Stimulated activated CD4-positive, alpha-beta T cell treated with anti-CD3 and anti-CD28 coated beads, Interleukin-1b, Interleukin-23, amount 100 ng/mL, for 48 hours (primary cell): Measurements from ENCODE around the gene MANSC4.
A peak's percentile ranks its signal among the peaks of the same experiment; 100 is the strongest.

ENCODE experiments used
- DNase-seq: peaks from one replicate; pipeline ENCODE4 v3.0.0-alpha.2; 2020

The MANSC4 gene

DNA sequence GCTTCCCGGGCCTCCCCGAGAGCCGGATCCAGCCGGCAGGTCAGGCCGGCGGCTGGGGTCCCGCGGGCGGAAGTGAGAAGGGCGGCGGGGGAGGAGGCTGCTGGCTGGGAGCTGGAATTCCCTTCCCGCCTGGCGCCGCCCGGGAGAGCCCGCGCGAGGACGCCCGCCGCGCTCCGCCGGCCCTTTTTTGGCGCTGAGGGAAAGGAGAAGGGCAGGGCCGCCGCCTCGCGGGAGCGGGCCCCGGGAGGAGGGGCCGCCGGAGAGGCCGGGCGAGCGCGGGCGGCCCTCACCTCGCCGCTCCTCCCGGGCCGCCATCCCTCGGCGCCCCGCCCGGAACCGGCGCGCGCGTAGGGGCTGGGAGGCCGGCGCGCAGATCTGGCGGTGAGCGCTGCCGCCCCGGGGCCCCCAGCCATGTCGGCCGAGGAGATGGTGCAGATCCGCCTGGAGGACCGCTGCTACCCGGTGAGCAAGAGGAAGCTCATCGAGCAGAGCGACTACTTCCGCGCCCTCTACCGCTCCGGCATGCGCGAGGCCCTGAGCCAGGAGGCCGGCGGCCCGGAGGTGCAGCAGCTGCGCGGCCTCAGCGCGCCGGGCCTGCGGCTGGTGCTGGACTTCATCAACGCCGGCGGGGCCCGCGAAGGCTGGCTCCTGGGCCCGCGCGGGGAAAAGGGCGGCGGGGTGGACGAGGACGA lies at the start of gene MANSC4, which contains the start of gene KLHL42:
Gene MANSC4 (minus strand): TSS at position 317 of the 692 bp plus-strand sequence. CDS start 8,960 bp downstream, outside the sequence.
Gene KLHL42 (plus strand): TSS at position 314 of the 692 bp plus-strand sequence. CDS start 98 bp downstream, at position 412.
- DNase-seq, result peak; percentile 61

DNA sequence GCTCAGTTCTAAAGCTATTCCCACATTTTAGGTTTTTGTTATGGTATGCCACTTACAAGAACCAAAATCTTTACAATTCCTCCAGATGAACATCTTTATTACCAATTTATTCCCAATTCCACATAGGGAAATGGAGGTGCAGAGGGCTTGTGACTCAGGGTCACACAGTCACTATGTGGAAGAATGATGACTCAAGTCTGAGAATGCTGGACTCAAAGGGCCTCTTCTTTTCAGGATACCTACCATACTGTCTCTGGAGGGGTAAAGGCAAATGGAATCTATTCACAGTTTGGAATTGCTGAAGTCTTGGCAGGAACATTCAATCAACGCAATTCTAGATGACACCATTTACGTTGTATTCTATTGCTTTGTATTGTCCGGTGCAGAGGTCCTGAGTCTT lies 48.2 kb upstream of the MANSC4 start:
- DNase-seq, result no peak

DNA sequence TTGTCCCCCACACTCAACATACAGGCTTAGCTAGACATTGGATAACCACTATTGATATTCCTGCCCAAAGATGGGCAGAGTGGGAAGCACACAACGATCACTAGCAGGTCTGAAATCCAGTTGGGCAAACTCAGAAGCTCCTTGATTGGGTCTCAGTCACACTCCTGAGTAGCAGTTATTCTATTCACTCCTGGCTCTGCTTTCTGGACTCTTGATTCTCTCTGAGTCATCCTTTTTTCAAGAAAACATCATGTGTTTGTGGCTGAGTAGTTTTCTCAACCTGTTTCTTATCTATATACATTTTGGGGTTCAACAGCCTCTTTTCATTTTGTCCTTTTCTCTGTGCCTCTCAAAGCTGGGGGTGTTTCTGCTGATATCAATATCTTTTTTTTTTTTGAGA lies 46.0 kb upstream of the MANSC4 start:
- DNase-seq, result no peak

DNA sequence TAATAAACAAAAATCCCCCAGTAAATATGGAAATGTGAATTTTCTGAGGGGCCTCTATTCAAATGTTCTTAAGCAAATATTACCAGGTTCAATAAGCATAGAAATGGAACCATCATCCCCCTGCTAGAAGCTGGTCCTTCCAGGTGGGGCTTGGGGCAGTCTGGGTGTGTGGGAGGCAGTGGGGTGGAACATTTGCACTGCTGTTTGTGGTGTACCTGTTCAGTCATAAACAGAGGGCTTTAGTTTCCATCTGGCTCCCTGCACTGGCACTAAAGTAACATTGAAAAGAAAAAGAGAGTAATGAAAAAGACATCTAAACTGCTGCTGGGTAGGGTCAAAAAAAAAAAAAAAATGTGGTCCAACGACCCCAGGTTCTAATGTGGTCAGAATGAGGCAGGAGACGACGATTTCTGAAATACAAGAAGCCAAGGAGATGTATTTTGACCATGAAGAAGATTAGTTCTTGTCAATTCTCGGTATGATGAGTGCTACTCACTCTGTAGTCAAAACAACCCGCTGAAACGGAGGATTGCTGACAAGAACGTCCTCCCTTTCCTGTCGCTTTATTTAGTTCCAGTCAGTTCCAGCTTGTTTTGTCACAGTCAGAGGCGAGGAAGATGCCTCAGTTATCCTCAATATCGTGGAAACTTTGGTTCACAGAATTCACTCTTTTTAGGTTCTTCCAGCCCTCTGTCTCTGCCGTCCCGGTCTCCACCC lies 44.2 kb upstream of the MANSC4 start:
- DNase-seq, result peak; percentile 19

DNA sequence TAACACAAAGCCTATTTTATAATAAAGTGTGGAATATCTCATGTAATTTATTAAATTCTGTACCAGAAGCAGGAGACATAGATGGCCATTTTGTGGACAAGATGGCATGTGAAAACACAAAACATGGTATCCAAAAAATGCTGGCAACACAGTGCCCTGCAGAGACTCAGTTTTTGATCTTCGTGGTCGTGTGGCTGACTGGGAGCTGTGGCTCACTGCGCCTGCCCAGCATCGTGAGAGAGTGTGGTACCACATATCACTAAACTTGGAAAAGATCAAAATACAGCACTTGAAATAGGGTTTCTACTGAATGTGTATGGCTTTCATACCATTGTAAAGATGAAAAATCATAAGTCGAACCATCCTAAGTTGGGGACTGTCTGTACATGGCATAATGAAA lies 43.0 kb upstream of the MANSC4 start:
- peak; percentile 23 for DNase-seq

DNA sequence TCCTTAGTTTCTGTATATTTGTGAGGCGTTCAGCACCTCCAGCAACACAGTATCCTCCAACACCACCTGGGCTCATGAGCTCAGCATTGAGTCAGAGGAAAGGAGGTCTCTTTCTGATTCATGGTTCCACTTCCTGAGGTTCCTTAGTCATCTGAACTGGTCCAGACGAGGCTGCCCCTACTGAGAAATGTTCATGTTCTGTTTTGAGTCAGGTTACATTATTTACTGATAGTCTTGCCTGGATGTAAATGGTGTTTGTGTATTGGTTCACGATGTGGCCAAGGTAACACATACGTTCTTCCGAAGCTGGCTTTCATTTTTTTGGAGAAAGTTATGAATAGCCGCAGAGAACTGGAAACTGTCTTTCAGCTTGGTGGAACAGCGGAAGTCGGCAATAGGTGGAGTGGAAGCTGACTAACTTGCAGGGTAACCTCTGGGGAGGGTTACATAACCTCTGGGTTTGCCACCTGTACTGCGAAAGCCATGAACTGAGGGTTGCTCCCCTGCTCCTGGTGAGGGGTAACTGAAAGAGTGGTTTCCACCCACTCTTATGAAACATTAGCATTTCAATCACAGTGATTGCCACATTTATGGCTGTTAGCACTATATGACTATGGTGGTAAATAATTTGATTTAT lies 42.2 kb upstream of the MANSC4 start:
- DNase-seq, result peak; percentile 81

DNA sequence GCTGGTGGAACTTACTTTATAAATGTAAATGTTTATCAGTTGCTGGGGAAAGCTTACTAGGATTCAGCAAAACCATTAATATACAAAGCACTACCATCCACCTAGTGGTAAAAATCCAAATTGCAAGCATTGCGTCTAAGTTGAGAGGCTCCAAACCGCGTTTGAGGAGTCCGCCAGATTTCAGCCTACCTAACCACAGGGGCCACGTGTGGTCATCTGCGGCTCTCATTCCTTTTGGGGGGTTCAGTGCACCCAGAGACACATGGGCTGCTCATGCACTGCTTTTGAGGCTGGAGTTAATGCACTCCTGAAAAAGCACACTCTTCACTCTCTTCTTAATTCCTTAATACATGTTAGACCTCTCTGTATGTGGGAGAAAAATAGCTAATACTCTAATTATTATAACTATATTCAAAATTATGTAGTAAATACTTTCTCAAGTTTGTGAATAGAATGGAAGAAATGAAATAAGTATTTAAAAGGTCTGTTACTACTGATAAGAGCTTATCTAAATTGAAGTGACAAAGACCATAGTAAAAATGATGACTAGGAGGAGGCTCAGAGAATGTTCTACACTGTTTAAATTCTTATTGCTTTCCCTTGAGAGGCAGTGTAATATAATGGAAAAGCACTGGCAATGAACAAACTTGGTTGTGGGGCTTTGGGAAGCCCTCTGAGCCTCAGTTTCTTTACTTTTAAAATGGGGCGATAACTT lies 41.4 kb upstream of the MANSC4 start:
- DNase-seq, result no peak

DNA sequence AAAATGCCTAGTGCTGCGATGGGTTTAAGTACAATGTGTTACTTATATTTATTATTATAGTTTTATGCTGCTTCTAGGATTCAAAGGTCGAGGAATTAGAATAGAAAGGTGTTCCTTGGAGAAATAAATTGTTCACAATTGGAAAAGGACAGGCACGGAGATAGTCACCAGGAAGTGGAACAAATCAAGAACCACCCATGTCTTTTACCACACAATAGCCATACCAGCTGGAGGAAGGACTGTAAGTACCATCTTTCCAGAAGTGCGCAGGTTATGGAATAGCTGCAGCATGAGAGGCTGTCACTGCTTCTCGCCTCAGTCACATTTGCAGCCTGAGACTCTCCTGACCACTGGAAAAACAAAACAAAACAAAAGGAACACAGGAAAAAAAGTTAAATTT lies 40.5 kb upstream of the MANSC4 start:
- no peak for DNase-seq

DNA sequence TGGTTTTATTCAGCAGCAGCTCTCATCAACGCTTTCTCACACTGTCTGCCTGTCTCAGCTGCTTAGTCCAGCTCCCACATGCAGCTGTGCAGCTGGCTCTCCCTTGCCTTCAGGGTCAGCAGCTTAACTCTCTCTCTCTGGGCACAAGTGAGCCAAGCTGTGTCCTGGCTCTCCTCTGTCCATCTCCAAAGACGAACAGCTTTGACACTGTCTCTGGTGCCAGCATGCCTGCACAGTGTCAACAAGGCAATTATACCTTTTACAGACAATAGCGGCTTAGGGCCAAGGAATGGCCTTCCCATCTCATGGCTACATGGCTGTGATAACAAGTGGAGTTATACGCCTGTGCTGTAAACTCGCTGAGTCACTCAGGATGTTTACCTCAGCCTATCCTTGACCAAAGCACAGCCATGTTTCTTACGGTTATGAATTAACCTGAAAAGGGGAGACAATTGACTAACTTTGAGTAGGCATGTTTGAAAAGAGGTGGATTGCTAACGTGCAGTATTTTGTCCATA lies 38.4 kb upstream of the MANSC4 start:
- no peak for DNase-seq

DNA sequence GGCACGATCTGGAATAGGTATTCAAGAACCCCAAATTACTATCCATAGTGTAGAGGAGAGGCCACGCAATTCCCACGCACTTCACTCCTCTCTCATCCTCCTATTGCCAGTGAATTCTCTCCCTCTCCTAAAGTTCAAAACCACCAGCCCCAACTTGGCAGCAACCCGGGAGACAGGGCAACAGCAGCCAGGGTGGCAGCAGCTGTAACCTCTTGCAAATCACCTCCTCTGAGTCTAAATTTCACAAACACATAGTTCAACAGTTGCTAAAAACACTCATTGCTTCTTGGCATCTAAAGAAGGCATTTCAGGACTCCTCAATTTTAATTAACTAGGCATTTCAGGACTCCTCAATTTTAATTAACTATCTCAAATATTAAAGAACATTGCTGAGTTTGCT lies 37.7 kb upstream of the MANSC4 start:
- no peak for DNase-seq

DNA sequence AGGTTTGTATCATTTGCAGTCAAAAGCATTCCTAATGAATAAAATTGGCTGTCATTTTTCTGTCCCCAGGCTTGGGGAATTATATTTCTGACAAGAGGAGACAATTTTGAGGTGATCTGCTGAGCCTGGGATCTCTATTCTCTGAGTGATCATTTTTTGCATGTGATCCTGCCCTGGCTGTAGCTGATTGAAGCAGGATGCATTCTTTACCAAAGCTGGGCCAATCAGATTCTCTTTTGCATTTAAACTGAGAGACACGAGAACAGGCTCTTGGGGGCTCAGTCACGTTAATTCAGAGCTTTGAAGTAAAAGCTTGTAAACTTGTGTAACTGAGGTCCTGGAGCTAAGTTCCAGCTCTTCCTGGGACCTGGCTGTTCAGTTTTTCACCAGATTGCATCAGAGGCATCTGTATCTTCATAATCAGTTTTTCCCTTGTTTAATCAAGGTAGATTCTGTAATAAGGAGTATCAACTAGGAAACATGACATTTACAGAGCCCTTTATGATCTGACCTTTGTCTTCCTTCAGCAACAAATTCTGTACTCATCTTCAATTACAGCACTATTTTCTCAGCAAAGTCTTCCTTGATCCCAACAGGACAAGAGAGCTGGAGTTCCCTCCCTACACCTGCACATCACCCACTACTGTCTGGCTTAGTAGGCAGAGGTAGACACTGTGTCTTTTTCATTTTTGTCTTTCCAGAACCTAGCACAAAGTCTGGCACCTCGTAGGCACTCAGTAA lies 35.0 kb upstream of the MANSC4 start:
- DNase-seq, result no peak

DNA sequence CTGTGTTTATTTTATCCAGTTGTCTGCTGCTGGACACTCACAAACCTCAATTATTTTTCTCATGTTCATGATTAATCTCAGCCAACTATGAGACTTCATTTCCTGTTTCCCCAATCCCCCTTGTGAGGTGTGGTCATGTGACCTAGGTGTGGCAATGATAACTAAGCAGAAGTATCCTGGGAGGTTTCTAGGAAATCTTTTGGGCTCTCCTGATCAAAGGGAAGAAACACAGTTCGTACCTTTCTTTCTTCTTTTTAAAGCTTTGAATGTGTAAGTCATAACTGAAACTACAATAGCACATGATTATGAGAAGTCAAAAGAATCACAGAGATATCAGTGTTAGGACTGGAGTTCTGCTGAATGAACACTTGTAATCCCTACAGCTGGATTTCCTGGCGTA lies 34.4 kb upstream of the MANSC4 start:
- no peak for DNase-seq

DNA sequence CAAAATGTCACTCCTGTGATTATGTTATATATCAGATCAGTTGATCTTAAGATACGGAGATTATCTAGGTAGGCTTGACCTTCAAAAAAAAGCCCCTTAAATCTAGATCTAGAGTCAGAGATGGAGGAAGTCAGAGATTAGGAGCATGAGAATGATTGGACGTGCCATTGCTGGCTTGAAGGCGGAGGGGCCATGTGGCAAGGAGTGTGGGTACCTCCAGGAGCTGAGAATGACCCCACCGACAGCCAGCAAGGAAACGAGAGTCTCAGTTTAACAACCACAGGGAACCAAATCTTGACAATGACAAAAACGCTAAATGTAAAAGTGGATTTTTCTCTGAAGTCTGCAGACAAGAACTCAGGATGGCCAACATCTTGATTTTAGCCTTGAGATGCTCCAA lies 32.5 kb upstream of the MANSC4 start:
- DNase-seq, result no peak

DNA sequence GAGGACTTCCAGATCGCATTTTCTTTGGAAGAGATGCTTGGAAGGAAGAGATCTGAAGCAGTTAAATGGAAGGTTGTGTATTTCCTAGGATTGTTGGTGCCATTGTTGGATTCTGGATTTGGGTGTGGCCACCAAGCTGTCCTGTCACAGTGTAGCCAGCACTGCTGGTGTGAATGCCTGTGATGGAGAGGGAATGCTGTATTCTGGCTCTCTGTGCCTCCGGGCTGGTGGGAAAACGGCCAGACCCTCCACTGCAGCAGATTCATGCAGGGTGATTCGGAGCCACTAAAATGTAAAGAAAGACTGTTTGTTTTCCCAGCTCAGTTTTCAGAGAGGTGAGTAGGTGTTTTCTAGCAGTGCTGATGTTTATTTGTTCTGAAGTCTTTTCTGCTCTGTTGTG lies 30.7 kb upstream of the MANSC4 start:
- DNase-seq, result no peak

DNA sequence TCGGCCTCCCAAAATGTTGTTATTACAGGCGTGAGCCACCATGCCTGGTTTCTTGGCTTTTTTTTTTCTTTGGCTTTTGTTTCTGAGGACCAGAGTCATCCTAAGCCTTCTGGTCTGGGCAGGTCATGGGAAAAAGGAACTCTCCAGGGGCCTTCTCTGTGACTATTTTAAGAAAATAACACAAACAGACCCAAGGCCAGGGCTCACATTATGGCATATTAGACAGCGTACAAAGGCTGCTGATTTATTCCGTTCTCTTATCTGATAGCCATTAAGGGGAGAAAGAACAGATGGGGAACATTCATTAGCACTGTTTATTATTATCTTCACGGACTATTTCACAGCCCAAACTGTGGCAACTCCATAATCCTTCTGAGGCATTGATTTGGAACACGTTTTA lies 28.8 kb upstream of the MANSC4 start:
- DNase-seq, result no peak

DNA sequence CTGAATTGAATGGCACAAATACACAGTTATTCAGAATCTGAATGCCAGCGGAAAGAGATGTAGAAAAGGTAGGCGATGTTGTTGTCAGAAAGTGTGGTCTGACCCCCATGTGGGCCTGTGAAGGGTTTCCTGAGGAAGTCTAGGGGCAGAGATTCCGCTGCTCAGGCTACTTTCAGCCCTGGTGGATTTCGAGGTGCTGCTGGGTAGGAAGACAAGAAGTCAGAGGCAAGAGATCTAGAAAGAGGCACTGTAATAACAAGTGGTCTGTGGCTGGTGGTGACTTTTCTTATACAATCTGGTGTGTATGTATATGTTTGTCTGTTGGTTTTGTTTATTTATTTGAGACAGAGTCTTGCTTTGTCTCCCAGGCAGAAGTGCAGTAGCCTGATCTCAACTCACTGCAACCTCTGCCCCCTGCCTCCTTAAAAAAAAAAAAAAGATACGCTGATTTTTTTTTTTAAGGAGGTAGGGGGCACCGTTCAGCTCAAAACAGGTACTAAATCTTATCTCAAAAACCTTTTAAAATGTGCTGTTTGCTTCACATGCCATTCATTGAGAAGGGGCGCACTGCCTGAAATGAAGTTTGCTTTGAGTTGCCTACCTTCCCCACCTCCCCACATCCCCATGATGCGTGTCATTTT lies 27.1 kb upstream of the MANSC4 start:
- peak; percentile 26 for DNase-seq

DNA sequence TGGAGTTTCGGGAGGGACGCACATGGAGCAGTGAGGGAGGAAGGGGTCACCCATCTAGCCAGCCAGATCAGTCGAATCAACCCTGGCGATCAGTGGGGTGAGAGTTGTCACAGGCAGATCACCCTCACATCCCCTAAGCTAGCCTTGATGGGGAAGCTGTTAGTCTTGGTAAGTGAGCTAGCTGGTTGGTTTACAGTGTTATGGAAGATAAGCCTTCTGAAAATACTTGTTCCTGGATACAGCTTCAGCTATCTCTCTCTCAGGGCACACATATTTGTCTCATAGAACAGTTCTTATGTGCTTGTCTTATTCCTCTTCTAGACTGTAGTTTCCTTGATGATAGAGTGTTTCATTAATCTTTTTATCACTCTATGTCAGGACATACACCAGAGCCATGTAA lies 26.2 kb upstream of the MANSC4 start:
- DNase-seq, result no peak

DNA sequence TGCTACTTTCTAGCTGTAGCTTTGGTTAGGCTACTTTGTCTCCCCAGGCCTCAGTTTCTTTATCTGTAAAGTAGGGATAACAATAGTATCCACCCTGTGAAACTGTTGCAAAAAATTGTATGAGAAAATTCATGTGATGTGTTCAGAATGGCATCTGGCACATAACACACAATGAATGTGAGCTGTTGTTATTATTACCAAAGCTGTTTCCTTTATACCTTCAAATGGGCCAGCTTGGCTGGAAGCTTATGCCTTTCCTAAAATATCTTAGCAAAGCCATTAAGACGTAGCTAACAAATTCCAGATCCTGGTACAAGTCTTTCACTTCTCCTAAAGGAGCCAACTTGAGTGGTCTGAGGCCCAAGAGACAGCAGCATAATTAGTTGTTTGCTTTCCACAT lies 25.2 kb upstream of the MANSC4 start:
- DNase-seq, result no peak

DNA sequence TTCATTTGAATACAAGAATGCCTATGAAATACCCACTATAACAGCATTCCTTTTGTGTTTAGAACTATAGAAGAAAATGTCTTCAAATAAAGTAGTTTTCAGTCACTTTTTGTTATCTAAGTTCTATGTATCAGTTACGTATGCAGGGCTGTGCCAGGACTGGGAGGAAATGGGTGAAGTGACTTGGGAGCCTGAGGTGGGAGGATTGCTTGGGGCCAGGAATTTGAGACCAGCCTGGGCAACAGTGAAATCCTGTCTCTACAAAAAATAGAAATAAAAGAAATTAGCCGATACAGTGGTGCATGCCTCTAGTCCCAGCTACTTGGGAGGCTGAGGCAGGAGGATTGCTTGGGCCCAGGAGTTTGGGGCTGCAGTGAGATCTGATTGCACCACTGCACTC lies 22.9 kb upstream of the MANSC4 start:
- DNase-seq, result no peak

DNA sequence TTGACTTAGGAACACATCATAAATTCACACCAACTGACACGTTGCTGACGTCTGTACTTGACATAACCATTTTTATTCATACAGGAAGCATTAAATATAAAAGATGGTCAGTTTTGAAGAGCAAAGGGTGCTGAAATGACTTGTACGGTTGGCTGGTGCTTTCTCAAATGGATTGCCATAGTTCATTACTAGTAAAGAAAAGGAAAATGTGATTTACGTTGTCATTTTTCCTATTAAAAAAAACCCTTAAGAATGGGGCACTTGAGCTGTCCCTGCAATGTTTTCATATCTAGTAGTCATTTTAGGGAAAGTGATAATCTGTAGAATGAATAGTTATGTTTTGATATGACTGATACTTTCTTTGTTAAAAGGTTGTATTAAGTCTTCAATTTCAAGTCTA lies 22.5 kb upstream of the MANSC4 start:
- no peak for DNase-seq

DNA sequence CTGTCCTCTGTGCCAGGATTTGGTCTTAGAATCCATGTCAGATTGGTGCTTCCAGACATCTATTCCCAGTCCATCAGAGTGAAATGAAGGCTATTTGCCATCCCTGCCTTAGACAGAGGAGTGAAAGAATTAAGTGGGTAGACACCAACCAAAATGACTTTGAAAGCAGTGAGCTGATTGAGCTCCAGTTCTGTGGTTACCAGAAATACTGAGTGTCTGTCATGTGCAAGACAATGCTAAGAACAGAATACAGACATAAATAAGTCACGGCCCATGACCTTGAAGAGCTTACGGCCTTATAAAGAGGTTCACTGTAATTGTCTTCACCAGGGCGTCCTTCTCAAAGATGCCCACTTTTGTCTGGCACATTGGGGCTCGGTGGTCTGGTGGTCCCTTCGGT lies 21.6 kb upstream of the MANSC4 start:
- no peak for DNase-seq

DNA sequence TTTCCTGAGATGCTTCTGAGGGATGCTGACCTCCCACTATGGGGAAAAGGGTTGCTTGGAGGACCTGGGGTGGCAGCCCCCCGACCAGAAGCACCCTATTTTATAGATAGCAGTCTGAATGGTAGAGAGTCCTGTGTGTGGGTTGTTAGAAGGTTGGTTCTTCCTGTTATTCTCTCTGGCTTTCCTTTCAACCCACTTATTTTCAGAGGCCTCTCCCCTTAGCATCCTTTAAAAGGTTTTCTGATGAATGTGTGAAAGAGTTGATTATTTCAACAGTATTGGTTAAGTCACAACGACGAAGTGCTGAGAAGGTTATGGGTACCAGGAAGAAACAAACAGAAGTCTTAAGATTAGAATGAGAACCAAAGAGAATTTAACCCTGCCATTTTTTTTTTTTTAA lies 20.8 kb upstream of the MANSC4 start:
- no peak for DNase-seq
